Measurements from ENCODE around the gene PTPRB. TPM values are rescaled to one million over a fixed set of nuclear protein-coding genes. Genes with fewer than 3 reads are reported as not detected.

The PTPRB gene
- total and polyA plus RNA-seq, 2 of the 4 experiments (the other 2 are of a cell fraction) = 4.1 to 6.5 TPM

GRCh38 chr12:70648831-70649230 is 11.6 kb upstream of the PTPRB start:
- intact Hi-C loops (cut with micrococcal nuclease) = no loop called here
- H3K56ac ChIP-seq (ENCODE audit: extremely low read depth, insufficient read depth, low read length) = no peak overlapping the region
- H2BK5ac ChIP-seq (ENCODE audit: low read depth, low read length, poor library complexity, severe bottlenecking) = peak overlapping the region; percentile 59
- peaks cover 5% of the 10 kb centered on the region for H3K4me1 ChIP-seq (ENCODE audit: control insufficient read depth, insufficient read depth, low read length)
- dilution Hi-C loops (cut with HindIII; ENCODE audit: low sequenced_read_pairs, unreplicated experiment) = no loop called here
- H3K36me3 ChIP-seq (ENCODE audit: control insufficient read depth, insufficient read depth, low read length) = no peaks in the 10 kb centered on the region
- CTCF ChIA-PET = no interaction called here
- no peaks in the 10 kb centered on the region for H3K9me1 ChIP-seq (ENCODE audit: insufficient read depth, low read length)
- POLR2A ChIA-PET (ENCODE audit: unreplicated experiment) = no interaction called here
- H2BK20ac ChIP-seq (ENCODE audit: low read depth, low read length) = peak overlapping the region; percentile 88; the same call in 1 of the 2 replicates
- in situ Hi-C loops (cut with MboI; ENCODE audit: low sequenced_read_pairs) = no loop called here
- H3K23ac ChIP-seq (ENCODE audit: low read depth, low read length) = peak overlapping the region; percentile 82; the same call in 1 of the 2 replicates
- no peak overlapping the region for H2AFZ ChIP-seq (replicated peaks; ENCODE audit: low read length, poor library complexity)
- no peak overlapping the region for H3K9ac ChIP-seq (ENCODE audit: low read depth, low read length)
- peak overlapping the region; percentile 79 for H3K14ac ChIP-seq (replicated peaks; ENCODE audit: low read depth, low read length)
- H2AK5ac ChIP-seq (ENCODE audit: low read depth, low read length) = 0 out of 2 replicates have a peak overlapping the region, but pooled peaks have one; percentile 66
- ATAC-seq (ENCODE audit: low read depth) = no peak
- no CpG with 5 or more reads among the region's 2 CpGs for WGBS, 2 experiments (ENCODE audit: extremely low coverage in 2 of 2, insufficient read length in 1 of 2)
- BruUV-seq (replicated peaks) = no TSS peak
- TF ChIP-seq MXI1 (IDR thresholded peaks at IDR 0.05; ENCODE audit: borderline replicate concordance, low read depth, low read length) (no peak), MAFK (IDR thresholded peaks at IDR 0.05; ENCODE audit: low read depth, low read length) (peak; percentile 32; the same call in 1 of the 2 replicates)
- H4K8ac ChIP-seq (ENCODE audit: low read depth in 2 of 2, low read length in 2 of 2) = peak overlapping the region in 1 of 2 experiments; percentile 72; a peak in 2 of 4 replicates
- no peaks in the 10 kb centered on the region for H4K20me1 ChIP-seq (ENCODE audit: insufficient read depth, low read length)
- H3K27me3 ChIP-seq (ENCODE audit: control insufficient read depth, insufficient read depth, low read length) = no peaks in the 10 kb centered on the region
- no peak overlapping the region; the same call in 1 of the 2 replicates for H4K5ac ChIP-seq (ENCODE audit: low read depth, low read length)
- peak overlapping the region; percentile 65; the same call in 1 of the 2 replicates for H3K18ac ChIP-seq (ENCODE audit: low read depth, low read length)
- H2AK9ac ChIP-seq (replicated peaks; ENCODE audit: low read depth, low read length, poor library complexity) = no peak overlapping the region
- no peak overlapping the region for H3K4me3 ChIP-seq (ENCODE audit: insufficient read depth, low read depth, low read length)
- H2BK15ac ChIP-seq (ENCODE audit: low read depth, low read length) = peak overlapping the region; percentile 62; the same call in 1 of the 3 replicates
- DNase-seq = peak; percentile 84
- H3K4me2 ChIP-seq (ENCODE audit: low read depth, low read length) = peak overlapping the region; percentile 6; the same call in 1 of the 2 replicates
- no peaks in the 10 kb centered on the region for H3K9me3 ChIP-seq (ENCODE audit: control insufficient read depth, insufficient read depth, low read length)
- peak overlapping the region; percentile 83; the same call in 1 of the 2 replicates for H2BK120ac ChIP-seq (ENCODE audit: low read depth, low read length)
- peak overlapping the region; percentile 58; the same call in 1 of the 2 replicates for H3K4ac ChIP-seq (ENCODE audit: low read depth, low read length)
- H4K91ac ChIP-seq (ENCODE audit: insufficient read depth, low read depth, low read length) = no peak overlapping the region
- no peak overlapping the region for H3K27ac ChIP-seq (ENCODE audit: insufficient read depth, low read length)
- H3K79me1 ChIP-seq (ENCODE audit: low read depth in 1 of 2, low read length in 2 of 2) = no peaks in the 10 kb centered on the region
